Caco-2 (cell line): ENCODE data around the gene AMFR. TPM values are rescaled to one million over a fixed set of nuclear protein-coding genes. Genes with fewer than 3 reads are reported as not detected.

Experiments
- BruUV-seq: library from RNA; stranded (reverse); fragments of 400-500 nt; replicated peaks from 2 replicates; lab custom pipeline; 2021; lab: Mats Ljungman, UMichigan
- CTCF ChIA-PET: fragments of 300-600 bp; sonication (Branson Sonifier 250); formaldehyde crosslinking; loops from one replicate; lab custom pipeline; 2022; ENCODE audit warnings: antibody characterized with exemption; lab: Charles Lee
- POLR2A ChIA-PET: fragments of 300-600 bp; sonication (Branson Sonifier 250); formaldehyde crosslinking; loops from one replicate; lab custom pipeline; 2022; ENCODE audit warnings: antibody characterized with exemption; lab: Charles Lee
- DNase-seq, 2 experiments: peaks; one replicate each; pipeline versions ENCODE4 v3.0.0 to v3.0.0-alpha.2; 2020 to 2022
- H3K27me3 ChIP-seq: replicated peaks from 2 replicates; pipeline ENCODE4 v1.6.0; 2011; ENCODE audit warnings: low read length; ENCODE audit not compliant: control insufficient read depth, insufficient read depth
- H3K36me3 ChIP-seq: 2 replicates; pipeline ENCODE4 v1.5.1; 2011; ENCODE audit warnings: low read length; ENCODE audit not compliant: control insufficient read depth, insufficient read depth
- H3K4me1 ChIP-seq: fragments of 250-450 bp; sonication (Bioruptor Pico); 2 replicates; pipeline ENCODE4 v1.5.1; 2020; ENCODE audit warnings: mild to moderate bottlenecking
- H3K4me3 ChIP-seq: 2 replicates; pipeline ENCODE4 v1.5.1; 2011; ENCODE audit warnings: low read depth, mild to moderate bottlenecking, control low read depth, low read length
- H3K9me3 ChIP-seq: fragments of 250-450 bp; sonication (Bioruptor Pico); 2 replicates; pipeline ENCODE4 v1.5.1; 2020; ENCODE audit warnings: mild to moderate bottlenecking, moderate library complexity
- H3K27ac Mint-ChIP-seq: one replicate; pipeline ENCODE4 v1.8.0; 2022; ENCODE audit warnings: mixed read lengths; ENCODE audit not compliant: unreplicated experiment
- H3K27me3 Mint-ChIP-seq: one replicate; pipeline ENCODE4 v1.8.0; 2022; ENCODE audit warnings: mixed read lengths; ENCODE audit not compliant: insufficient read depth, unreplicated experiment
- H3K36me3 Mint-ChIP-seq: one replicate; pipeline ENCODE4 v1.8.0; 2022; ENCODE audit warnings: mild to moderate bottlenecking, mixed read lengths; ENCODE audit not compliant: insufficient read depth, unreplicated experiment
- H3K4me1 Mint-ChIP-seq: one replicate; pipeline ENCODE4 v1.8.0; 2022; ENCODE audit warnings: low read depth, mixed read lengths; ENCODE audit not compliant: unreplicated experiment
- H3K4me3 Mint-ChIP-seq: one replicate; pipeline ENCODE4 v1.8.0; 2022; ENCODE audit warnings: mild to moderate bottlenecking, moderate library complexity, mixed read lengths; ENCODE audit not compliant: unreplicated experiment
- H3K9me3 Mint-ChIP-seq: one replicate; pipeline ENCODE4 v1.8.0; 2022; ENCODE audit warnings: mixed read lengths; ENCODE audit not compliant: unreplicated experiment
- intact Hi-C: fragments of 100-400 bp; cut with micrococcal nuclease; formaldehyde crosslinking; loops from one replicate; pipeline ENCODE4 v1.10.0; 2022; ENCODE audit not compliant: unreplicated experiment
- total RNA-seq: library from RNA; stranded (reverse); gene quantifications from 2 replicates; pipeline ENCODE4 v1.2.3, GENCODE V29; 2022
- TF ChIP-seq, protein P1 (sequence below), 2 experiments: fragments of 200-600 bp in 1 of 2; IDR thresholded peaks; 1 replicate in 1 of 2; 2 replicates in 1 of 2; pipeline versions ENCODE4 v1.5.1 to v1.8.0; 2011 to 2022; ENCODE audit warnings: antibody characterized with exemption in 1 of 2, control low read depth in 1 of 2, inconsistent platforms in 1 of 2, low read depth in 1 of 2, low read length in 1 of 2, mild to moderate bottlenecking in 1 of 2, moderate library complexity in 1 of 2; ENCODE audit not compliant: insufficient read depth in 1 of 2, severe bottlenecking in 1 of 2, unreplicated experiment in 1 of 2

Gene AMFR
- total RNA-seq, 1 experiment from 2014 or later, result 106 TPM

DNA sequence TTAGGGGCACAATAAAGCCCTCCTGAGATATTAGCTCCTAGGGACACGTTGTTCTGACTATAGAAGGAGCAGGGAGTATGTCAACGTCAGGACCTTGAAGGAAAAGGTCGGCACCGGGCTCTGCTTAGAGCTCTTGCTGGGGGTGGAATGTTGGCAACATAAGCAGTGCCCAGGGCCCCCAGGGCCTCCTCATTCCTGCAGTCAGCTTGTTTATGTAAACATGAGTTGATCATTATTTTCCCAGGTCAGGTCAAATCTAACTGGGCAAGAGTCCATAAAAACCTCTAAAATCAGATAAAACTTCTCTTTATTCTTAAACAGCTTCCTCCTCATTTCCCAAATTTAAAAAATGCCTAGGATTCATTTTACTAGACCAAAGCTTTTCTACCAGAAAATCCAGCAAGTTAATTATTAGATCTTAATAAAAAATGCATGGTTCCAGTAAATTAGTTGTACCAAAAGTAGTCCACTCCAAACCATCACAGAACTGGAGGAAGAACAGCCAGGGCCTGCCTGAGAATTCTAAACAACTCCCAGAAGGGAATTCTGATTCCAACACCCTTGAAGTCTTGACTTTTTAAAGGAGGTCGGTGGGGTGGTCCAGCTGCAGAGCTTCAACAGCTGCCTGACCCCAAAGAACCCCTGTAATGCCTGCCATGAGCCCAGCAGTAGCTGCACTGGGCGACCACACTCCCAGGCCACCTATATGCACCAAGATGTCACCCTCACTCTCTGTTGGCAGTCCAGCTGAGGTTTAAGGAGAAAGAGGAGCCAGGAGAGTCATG lies 54.3 kb downstream of the AMFR start:
- Histone ChIP-seq H3K4me1 (no peaks in the 10 kb centered on the region), H3K9me3 (no peaks in the 10 kb centered on the region), H3K36me3 (no peaks in the 10 kb centered on the region; the same call in 1 of the 2 replicates), H3K27me3 (no peaks in the 10 kb centered on the region), H3K4me3 (no peak overlapping the region)
- BruUV-seq, result no TSS peak
- Mint-ChIP-seq H3K27me3 (no peaks in the 10 kb centered on the region), H3K4me3 (no peak overlapping the region), H3K4me1 (no peaks in the 10 kb centered on the region), H3K36me3 (peaks cover 22% of the 10 kb centered on the region), H3K9me3 (no peaks in the 10 kb centered on the region), H3K27ac (no peak overlapping the region)
- TF ChIP-seq, protein P1, sequence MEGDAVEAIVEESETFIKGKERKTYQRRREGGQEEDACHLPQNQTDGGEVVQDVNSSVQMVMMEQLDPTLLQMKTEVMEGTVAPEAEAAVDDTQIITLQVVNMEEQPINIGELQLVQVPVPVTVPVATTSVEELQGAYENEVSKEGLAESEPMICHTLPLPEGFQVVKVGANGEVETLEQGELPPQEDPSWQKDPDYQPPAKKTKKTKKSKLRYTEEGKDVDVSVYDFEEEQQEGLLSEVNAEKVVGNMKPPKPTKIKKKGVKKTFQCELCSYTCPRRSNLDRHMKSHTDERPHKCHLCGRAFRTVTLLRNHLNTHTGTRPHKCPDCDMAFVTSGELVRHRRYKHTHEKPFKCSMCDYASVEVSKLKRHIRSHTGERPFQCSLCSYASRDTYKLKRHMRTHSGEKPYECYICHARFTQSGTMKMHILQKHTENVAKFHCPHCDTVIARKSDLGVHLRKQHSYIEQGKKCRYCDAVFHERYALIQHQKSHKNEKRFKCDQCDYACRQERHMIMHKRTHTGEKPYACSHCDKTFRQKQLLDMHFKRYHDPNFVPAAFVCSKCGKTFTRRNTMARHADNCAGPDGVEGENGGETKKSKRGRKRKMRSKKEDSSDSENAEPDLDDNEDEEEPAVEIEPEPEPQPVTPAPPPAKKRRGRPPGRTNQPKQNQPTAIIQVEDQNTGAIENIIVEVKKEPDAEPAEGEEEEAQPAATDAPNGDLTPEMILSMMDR (IDR thresholded peaks at IDR 0.05; ENCODE audit: insufficient read depth in 1 of 2, low read depth in 1 of 2, low read length in 1 of 2, severe bottlenecking in 1 of 2, unreplicated experiment in 1 of 2), result no peak
- ChIA-PET CTCF (no interaction called here), POLR2A (no interaction called here)
- intact Hi-C loops, result no loop called here
- no peak for DNase-seq

DNA sequence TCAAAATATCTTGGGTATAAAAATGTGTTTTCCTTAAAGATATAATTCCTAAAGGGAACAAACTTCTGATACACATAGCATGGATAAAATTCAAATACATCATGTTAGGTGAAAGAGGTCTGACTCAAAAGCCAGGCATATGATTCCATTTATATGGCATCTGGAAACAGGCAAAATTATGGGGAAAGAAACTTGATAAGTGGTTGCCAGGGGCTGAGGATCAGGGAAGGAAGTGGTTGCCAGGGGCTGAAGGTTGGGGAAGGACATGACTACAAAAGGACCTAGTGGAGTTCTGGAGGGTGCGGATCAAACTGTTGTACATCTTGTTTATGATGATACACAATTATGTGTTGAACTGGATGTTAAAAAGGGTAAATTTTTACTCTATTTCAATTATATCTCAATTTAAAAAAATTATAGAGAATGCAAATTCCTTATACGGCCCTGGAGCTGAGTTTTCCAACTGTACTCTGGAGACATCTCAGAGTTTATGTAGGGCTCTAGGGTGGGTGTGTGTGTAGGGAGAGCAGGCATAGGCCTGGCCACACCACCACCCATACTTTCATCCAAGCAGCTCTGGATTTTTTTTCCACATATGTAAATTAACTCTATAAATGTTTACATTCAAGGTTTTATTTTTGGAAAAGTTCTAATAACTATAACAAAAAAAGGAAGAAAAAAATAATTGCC lies 55.0 kb downstream of the AMFR start:
- Mint-ChIP-seq H3K27me3 (no peaks in the 10 kb centered on the region), H3K36me3 (peaks cover 22% of the 10 kb centered on the region), H3K4me1 (no peaks in the 10 kb centered on the region), H3K9me3 (no peaks in the 10 kb centered on the region), H3K4me3 (no peak overlapping the region), H3K27ac (no peak overlapping the region)
- Histone ChIP-seq H3K4me3 (no peak overlapping the region), H3K36me3 (no peaks in the 10 kb centered on the region; the same call in none of the 2 replicates), H3K9me3 (no peaks in the 10 kb centered on the region), H3K27me3 (no peaks in the 10 kb centered on the region), H3K4me1 (no peaks in the 10 kb centered on the region)
- DNase-seq, result no peak
- CTCF ChIA-PET, result no interaction called here
- POLR2A ChIA-PET, result no interaction called here
- no TSS peak for BruUV-seq
- TF ChIP-seq, protein P1 (IDR thresholded peaks at IDR 0.05; ENCODE audit: insufficient read depth in 1 of 2, low read depth in 1 of 2, low read length in 1 of 2, severe bottlenecking in 1 of 2, unreplicated experiment in 1 of 2), result no peak
- intact Hi-C loops, result no loop called here

DNA sequence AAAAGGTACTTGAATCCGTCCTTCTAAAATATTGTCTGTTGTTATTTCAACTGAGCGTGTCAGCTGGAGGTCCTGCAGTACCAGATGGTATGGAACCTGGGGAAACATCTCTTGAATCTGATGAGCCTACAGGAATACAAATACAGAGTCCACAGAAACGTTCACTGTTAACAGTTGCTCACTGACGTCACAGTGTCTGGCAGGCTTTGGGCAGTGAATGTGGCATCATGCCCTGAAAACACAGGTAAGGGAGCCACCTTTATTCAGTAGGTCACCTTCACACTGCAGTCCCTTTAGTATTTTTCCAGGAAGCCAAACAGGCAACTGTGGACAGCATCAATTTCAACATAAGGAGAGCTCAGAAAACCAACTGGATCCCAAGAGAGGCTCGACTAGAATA lies 56.1 kb downstream of the AMFR start:
- no peaks in the 10 kb centered on the region for H3K4me1 ChIP-seq
- no peaks in the 10 kb centered on the region for H3K9me3 ChIP-seq
- no peak overlapping the region for H3K4me3 ChIP-seq
- DNase-seq, result no peak
- Mint-ChIP-seq H3K36me3 (peaks cover 22% of the 10 kb centered on the region), H3K4me3 (no peak overlapping the region), H3K27me3 (no peaks in the 10 kb centered on the region), H3K4me1 (no peaks in the 10 kb centered on the region), H3K27ac (no peak overlapping the region), H3K9me3 (no peaks in the 10 kb centered on the region)
- intact Hi-C loops, result no loop called here
- ChIA-PET CTCF (no interaction called here), POLR2A (no interaction called here)
- TF ChIP-seq, protein P1 (IDR thresholded peaks at IDR 0.05; ENCODE audit: insufficient read depth in 1 of 2, low read depth in 1 of 2, low read length in 1 of 2, severe bottlenecking in 1 of 2, unreplicated experiment in 1 of 2), result no peak
- BruUV-seq, result no TSS peak
- H3K36me3 ChIP-seq, result no peaks in the 10 kb centered on the region; the same call in none of the 2 replicates
- H3K27me3 ChIP-seq, result no peaks in the 10 kb centered on the region
